Uterus (tissue), 4 donors: Measurements from ENCODE around the gene CFAP74. TPM values are rescaled to one million over a fixed set of nuclear protein-coding genes. Genes with fewer than 3 reads are reported as not detected.

Source experiments
- DNase-seq, 2 donors: peaks; one replicate each; pipeline ENCODE4 v3.0.0-alpha.2; 2019 to 2020
- H3K27ac ChIP-seq, 2 donors: fragments of 200-600 bp; sonication (generic); 1 replicate in 1 of 2; 2 replicates in 1 of 2; pipeline ENCODE4 v1.5.1; 2016 to 2018
- H3K27me3 ChIP-seq, 2 donors: fragments of 200-600 bp; sonication (generic); one replicate each; pipeline ENCODE4 v1.5.1; 2018 to 2019; ENCODE audit warnings: control low read depth in 1 of 2
- H3K36me3 ChIP-seq, 2 donors: fragments of 200-600 bp; sonication (generic); one replicate each; pipeline ENCODE4 v1.5.1; 2019; ENCODE audit warnings: control low read depth in 1 of 2
- H3K4me1 ChIP-seq, 2 donors: fragments of 200-600 bp; sonication (generic); one replicate each; pipeline ENCODE4 v1.5.1; 2018 to 2019; ENCODE audit warnings: control low read depth in 1 of 2
- H3K4me3 ChIP-seq, 2 donors: fragments of 200-600 bp; sonication (generic); 1 replicate in 1 of 2; 2 replicates in 1 of 2; pipeline ENCODE4 v1.5.1; 2018 to 2019; ENCODE audit warnings: mild to moderate bottlenecking in 1 of 2
- H3K9me3 ChIP-seq, 2 donors: fragments of 200-600 bp; sonication (generic); one replicate each; pipeline ENCODE4 v1.5.1; 2019; ENCODE audit warnings: control low read depth in 1 of 2
- CTCF ChIP-seq, 4 experiments: fragments of 200-600 bp in 2 of 4; fragments of 450-650 bp in 2 of 4; sonication (generic) in 2 of 4; IDR thresholded peaks; one replicate each; pipeline ENCODE4 v1.5.1; 2016 to 2019; ENCODE audit warnings: antibody characterized with exemption in 4 of 4, mild to moderate bottlenecking in 2 of 4, moderate library complexity in 1 of 4
- POLR2A ChIP-seq, 2 donors: fragments of 450-650 bp; IDR thresholded peaks; one replicate each; pipeline ENCODE4 v1.6.1; 2016; ENCODE audit warnings: antibody characterized with exemption in 2 of 2, mild to moderate bottlenecking in 1 of 2, moderate library complexity in 1 of 2
- intact Hi-C: fragments of 100-400 bp; cut with DNase I; formaldehyde crosslinking; loops from one replicate; pipeline ENCODE4 v1.15.1; 2023; ENCODE audit warnings: low total_unique reads
- total RNA-seq, 4 donors: library from RNA; depleted of rRNA in 3 of 4; stranded (reverse); fragments of >200 nt in 3 of 4; gene quantifications; one replicate each; pipeline versions ENCODE4 v1.1.0 to v1.2.4, GENCODE V29; 2014 to 2023
- donor health status: DM: yes; HTN: yes; CAD: no.

CFAP74 gene
- total RNA-seq, 4 donors from 2014 or later = 0.64 to 1.0 TPM; not detected in 2

- no peak for DNase-seq
- intact Hi-C loops = no loop called here
- Histone ChIP-seq H3K4me1 (peaks cover 0 to 4% of the 10 kb centered on the region in 2 donors), H3K27ac (no peak overlapping the region), H3K4me3 (no peak overlapping the region), H3K27me3 (peaks cover 7 to 33% of the 10 kb centered on the region in 2 donors), H3K36me3 (no peaks in the 10 kb centered on the region), H3K9me3 (no peaks in the 10 kb centered on the region)
- TF ChIP-seq CTCF (IDR thresholded peaks at IDR 0.05) = no peak
- TF ChIP-seq POLR2A (IDR thresholded peaks at IDR 0.05) = no peak
These were observed 20.9 kb upstream of the CFAP74 start for GRCh38 chr1:2024451-2024850.

GRCh38 chr1:2023187-2023586, 19.6 kb upstream of the CFAP74 start:
- Histone ChIP-seq H3K36me3 (no peaks in the 10 kb centered on the region), H3K4me3 (no peak overlapping the region), H3K27ac (no peak overlapping the region), H3K9me3 (no peaks in the 10 kb centered on the region), H3K4me1 (peaks cover 0 to 5% of the 10 kb centered on the region in 2 donors), H3K27me3 (peaks cover 8 to 33% of the 10 kb centered on the region in 2 donors)
- no peak for TF ChIP-seq POLR2A (IDR thresholded peaks at IDR 0.05)
- TF ChIP-seq CTCF (IDR thresholded peaks at IDR 0.05) = no peak
- DNase-seq = no peak
- intact Hi-C loops = no loop called here

GRCh38 chr1:2022063-2022770, 18.6 kb upstream of the CFAP74 start:
- Histone ChIP-seq H3K4me3 (no peak overlapping the region), H3K27ac (no peak overlapping the region), H3K9me3 (no peaks in the 10 kb centered on the region), H3K27me3 (peaks cover 8 to 33% of the 10 kb centered on the region in 2 donors), H3K36me3 (no peaks in the 10 kb centered on the region), H3K4me1 (peaks cover 0 to 5% of the 10 kb centered on the region in 2 donors)
- intact Hi-C loops = no loop called here
- no peak for DNase-seq
- TF ChIP-seq POLR2A (IDR thresholded peaks at IDR 0.05) = no peak
- TF ChIP-seq CTCF (IDR thresholded peaks at IDR 0.05) = no peak

GRCh38 chr1:2021550-2021949, 18.0 kb upstream of the CFAP74 start:
- peaks cover 8 to 33% of the 10 kb centered on the region in 2 donors for H3K27me3 ChIP-seq
- H3K27ac ChIP-seq = no peak overlapping the region
- H3K4me3 ChIP-seq = no peak overlapping the region
- H3K9me3 ChIP-seq = no peaks in the 10 kb centered on the region
- intact Hi-C loops = no loop called here
- H3K36me3 ChIP-seq = no peaks in the 10 kb centered on the region
- peaks cover 0 to 5% of the 10 kb centered on the region in 2 donors for H3K4me1 ChIP-seq
- TF ChIP-seq POLR2A (IDR thresholded peaks at IDR 0.05) (no peak), CTCF (IDR thresholded peaks at IDR 0.05) (no peak)
- no peak for DNase-seq

GRCh38 chr1:2020310-2020655, 16.7 kb upstream of the CFAP74 start:
- no peak overlapping the region for H3K4me3 ChIP-seq
- no peaks in the 10 kb centered on the region for H3K9me3 ChIP-seq
- no peaks in the 10 kb centered on the region for H3K36me3 ChIP-seq
- no peak for DNase-seq
- H3K27me3 ChIP-seq = peaks cover 8 to 33% of the 10 kb centered on the region in 2 donors
- TF ChIP-seq CTCF (IDR thresholded peaks at IDR 0.05) = no peak
- no peak for TF ChIP-seq POLR2A (IDR thresholded peaks at IDR 0.05)
- no peak overlapping the region for H3K27ac ChIP-seq
- intact Hi-C loops = no loop called here
- H3K4me1 ChIP-seq = peaks cover 0 to 5% of the 10 kb centered on the region in 2 donors
